Lung microvascular endothelial cell (primary cell): ENCODE data around the gene MCCC1. TPM values are rescaled to one million over a fixed set of nuclear protein-coding genes. Genes with fewer than 3 reads are reported as not detected.
"Not testable (repeated sequence)": the region's sequence is repeated elsewhere in the genome, so short reads cannot be mapped to it uniquely, and the experiment has no call there.

Source experiments
- DNase-seq, 2 donors: peaks; one replicate each; pipeline versions ENCODE4 v3.0.0 to v3.0.0-alpha.2; 2010; ENCODE audit warnings: low read depth in 2 of 2
- total RNA-seq: library from RNA; depleted of rRNA; stranded (reverse); fragments of >200 nt; gene quantifications from 2 replicates; pipeline ENCODE4 v1.2.1, GENCODE V29; 2014

MCCC1 gene
- total RNA-seq, 1 donor from 2014 or later = 19.0 TPM

DNA sequence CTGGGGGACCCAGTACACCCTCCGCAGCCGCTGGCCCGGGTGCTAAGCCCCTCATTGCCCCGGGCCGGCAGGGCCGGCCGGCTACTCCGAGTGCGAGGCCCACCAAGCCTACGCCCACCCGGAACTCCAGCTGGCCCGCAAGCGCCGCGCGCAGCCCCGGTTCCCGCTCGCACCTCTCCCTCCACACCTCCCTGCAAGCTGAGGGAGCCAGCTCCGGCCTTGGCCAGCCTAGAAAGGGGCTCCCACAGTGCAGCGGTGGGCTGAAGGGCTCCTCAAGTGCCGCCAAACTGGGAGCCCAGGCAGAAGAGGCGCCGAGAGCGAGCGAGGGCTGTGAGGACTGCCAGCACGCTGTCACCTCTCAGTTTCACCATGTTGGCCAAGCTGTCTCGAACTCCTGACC lies 4.7 kb upstream of the MCCC1 start:
- not testable (repeated sequence) for DNase-seq

DNA sequence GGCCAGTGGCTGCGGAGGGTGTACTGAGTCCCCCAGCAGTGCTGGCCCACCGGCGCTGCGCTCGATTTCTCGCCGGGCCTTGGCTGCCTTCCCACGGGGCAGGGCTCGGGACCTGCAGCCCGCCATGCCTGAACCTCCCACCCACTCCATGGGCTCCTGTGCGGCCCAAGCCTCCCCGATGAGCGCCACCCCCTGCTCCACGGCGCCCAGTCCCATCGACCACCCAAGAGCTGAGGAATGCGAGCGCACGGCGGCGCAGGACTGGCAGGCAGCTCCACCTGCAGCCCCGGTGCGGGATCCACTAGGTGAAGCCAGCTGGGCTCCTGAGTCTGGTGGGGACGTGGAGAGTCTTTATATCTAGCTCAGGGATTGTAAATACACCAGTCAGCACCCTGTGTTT lies 1.7 kb upstream of the MCCC1 start:
- DNase-seq = not testable (repeated sequence)

DNA sequence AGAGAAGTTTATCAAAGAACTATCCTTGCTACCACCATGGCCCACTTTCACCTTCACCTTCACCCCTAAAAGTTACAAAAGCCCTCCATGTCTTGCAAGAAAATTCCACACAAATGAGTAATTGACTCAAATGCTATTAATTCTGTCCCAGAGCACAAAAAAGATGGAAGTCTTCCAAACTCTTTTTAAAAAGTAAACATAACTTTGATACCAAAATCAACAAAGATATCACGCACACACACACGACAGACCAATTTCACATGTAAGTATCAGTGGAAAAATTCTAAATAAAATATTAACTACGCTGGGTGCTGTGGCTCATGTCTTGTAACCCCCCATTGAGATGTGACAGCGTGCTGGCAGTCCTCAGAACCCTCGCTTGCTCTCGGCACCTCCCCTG lies 1.1 kb upstream of the MCCC1 start:
- DNase-seq = no peak

DNA sequence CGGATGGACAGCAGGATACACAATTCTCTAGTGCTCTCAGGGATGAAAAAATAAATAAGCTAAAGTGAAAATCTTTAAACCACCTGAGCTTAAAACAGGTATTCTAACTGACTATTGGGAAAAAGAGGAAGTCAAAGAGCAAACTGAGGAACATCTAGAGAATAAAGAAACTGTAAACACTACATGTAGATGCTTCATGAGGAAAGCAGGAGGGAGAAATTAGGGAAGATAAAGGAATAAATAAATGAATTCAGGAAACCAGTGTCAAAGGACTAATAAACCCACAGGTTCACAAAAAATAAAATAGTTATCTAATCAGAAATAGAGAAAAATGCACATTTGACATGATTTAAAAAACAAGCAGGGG lies 525 bp upstream of the MCCC1 start:
- no peak for DNase-seq

DNA sequence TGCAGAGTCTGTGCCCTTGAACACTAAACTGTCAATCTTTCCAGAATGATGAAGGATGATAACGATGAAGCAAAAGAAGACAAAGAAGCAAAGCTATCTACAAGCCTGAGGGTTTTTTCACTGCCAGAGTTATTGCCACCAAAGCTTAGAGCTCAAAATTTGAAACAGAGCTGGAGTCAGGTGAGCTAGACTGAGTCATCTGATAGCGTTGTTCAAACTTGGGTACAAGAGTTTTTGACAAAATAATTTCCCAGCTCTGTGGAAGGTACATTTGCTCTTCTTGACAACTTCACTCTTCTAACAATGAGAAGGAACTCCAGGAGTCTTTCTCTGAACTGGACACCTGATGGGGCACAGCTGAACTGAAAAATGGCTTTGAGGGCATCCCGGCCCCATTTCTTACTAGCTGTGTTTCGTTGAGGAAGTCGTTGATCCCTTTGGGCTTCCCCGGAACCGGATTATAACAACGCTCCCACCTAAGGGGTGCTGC lies 715 bp downstream of the MCCC1 start:
- peak in 1 of 2 donors; percentile 13 for DNase-seq

DNA sequence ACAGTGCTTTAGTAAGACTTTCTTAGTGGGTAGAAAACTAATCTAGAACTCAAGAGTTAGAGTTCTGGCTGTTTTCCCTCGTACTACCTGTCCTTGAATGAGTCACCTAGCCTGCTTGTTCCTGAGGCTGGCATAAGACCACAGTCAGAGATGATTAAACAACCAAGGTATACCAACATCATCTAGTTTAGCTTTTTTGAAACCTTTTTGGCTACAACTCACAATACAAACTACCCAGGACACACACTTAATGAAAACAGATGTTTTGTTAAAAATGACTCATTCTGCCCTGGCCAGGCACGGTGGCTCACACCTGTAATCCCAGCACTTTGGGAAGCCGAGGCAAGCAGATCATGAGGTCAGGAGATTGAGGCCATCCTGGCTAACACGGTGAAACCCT lies 4.6 kb downstream of the MCCC1 start:
- no peak for DNase-seq

DNA sequence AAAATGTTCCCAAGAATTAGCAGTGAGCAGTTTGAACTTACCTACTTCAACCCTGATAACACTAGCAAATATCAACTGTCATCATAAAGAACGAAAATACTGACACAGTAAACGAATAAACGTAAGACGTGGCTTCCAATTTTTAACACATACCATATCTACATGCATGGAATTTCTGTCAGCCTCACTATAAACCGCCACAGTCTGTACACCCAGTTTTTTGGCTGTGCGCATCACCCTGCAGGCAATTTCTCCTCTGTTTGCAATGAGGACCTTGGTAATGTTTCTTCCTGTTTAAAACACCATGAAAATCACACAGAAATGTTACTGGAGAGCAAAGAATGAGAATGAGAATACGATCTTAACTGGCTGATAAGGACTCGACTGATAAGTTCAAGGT lies 7.0 kb downstream of the MCCC1 start:
- no peak for DNase-seq

DNA sequence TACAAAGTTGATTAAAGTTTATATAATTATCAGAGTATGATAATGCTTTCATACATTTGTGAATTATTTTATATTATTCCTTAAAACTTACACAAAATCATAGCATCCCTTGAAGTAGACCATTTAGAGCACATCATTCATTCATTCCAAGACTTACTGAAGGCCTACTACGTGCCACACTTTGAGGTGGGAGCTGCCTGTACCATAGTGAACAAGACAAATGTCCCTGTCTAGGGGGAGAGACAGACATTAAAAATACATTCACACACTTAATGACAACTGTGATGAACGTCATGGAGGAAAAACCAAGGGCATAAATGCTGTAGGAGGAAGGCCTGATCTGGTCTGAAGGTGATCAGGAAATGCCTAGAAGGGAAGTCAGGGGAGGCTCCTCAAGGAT lies 12.1 kb downstream of the MCCC1 start:
- DNase-seq = no peak

DNA sequence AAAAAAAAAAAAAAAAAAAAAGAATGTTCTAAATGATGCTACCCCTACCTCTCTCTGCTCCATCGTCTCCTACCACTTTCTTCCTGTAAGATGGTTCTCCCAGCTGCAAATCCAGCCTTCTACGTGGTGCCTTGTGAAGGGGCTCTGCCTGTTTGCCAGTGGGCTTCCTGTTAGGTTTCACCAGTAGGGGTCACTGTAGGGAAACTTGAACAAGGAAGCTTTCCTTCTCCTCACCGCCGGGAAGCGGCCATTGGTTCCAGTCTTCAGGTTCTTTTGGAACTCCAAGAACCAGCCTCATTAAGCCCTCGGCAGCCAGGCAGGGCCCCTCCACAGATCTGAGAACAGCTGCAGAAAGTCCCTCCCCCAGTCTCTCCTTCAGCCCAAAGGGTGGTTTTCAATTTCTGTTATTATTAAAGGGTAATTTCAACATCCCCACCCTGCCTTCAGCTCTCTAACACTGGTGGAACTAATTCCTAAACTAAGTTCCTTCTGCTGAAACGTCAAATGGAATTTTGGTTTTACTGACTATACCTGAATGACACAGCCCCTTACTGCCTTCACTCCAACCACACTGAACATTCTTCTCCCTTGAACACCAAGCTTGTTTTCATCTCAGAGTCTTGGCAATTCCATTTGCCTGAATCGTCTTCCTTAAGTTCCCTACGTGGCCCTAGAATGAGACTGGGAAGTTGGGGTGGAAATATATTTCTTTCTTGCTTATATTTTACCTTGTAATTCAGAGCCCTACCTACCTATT lies 13.5 kb downstream of the MCCC1 start:
- DNase-seq = peak; percentile 11 to 19

DNA sequence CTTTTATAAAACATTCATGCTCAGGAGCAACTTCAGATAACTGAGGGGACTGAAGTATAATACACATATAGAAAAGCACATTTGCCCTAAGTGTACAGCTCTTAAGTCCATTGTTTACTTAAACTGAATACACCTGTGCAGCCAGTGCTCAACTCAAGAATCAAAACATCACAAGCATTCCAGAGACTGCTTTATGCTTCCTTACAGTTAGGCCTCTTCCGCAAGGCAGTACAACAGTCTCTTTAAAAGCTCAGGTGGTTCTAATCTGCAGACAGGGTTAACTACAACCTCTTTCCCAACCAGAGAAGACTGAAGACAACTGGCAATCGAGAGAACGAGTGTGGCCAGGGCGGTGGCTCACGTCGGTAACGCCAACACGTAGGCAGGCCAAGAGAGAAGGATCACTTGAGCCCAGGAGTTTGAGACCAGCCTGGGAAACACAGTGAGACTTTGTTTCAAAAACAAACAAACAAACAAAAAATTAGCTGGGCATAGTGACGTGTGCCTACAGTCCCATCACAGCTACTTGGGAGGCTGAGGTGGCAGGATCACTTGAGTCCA lies 16.9 kb downstream of the MCCC1 start:
- DNase-seq = no peak

DNA sequence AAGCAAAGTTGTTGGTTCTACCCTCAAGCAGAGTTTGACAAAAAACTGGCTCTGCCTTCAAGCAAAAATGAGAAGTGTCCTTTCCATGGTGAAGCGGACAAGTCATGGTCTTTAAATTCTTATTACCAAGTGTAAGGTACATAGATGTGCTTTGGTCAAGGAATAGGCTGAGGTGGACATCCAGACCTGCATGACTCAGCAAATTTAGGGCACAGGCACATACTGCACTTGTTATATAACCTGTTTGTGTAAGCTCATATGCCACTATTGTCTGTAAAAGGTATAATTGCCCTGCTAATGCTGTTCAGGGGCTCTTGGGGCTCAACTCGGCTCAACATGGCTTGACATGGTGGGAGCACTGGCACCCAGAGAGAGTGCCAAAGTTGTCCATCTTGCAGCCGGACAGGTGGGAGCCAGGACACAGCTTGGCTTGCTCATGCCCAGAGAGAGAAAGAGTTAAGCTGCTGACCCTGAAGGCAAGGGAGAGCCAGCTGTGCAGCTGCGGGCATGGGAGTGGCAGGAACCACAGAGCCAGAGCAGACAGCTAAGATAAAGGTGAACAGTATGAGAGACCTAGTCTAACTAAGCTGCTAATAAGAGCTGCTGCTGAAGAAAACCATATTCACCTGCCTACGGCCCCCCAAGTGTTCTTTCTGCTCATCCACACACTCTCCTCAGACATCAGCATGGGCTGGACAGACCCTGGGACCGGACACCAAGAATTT lies 17.7 kb downstream of the MCCC1 start:
- no peak for DNase-seq

DNA sequence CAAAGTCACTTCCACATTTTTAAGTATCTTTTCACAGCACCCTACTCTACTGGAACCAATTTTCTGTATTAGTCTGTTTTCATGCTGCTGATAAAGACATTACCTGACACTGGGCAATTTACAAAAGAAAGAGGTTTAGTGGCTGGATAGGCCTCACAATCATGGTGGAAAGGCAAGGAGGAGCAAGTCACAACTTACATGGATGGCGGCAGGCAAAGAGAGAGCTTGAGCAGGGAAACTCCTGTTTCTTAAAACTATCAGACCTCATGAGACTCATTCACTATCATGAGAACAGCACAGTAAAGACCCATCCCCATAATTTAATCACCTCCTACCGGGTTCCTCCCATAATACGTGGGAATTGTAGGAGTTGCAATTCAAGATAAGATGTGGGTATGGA lies 18.7 kb downstream of the MCCC1 start:
- DNase-seq = no peak

DNA sequence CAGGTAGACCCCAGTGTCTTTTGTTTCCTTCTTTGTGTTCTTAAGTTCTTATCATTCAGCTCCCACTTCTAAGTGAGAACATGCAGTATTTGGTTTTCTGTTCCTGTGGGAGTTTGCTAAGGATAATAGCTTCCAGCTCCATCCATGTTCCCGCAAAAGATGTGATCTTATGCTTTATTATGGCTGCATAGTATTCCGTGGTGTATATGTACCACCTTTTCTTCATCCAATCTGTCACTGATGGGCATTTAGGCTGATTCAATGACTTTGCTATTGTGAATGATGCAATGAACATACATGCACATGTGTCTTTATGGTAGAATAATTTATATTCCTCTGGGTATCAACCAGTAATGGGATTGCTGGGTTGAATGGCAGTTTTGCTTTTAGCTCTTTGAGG lies 24.4 kb downstream of the MCCC1 start:
- DNase-seq = no peak

DNA sequence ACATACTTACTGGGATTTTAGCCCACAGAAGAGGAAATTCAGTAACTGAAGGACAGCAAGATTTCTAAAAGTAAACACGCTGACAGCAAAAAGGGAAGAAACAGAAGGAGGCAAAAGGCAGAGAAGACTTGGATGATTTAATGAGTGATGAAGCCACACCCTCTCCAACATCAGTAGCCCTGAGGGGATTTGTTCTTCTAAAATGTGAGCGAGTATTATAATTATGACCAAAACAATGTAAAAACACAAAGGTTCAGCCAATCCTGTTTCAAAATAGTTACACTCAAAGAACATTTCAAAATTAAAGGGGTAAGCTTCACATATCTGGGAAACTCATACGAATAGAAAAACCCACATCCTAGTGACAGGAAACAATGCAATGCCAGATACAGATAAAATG lies 25.0 kb downstream of the MCCC1 start:
- no peak for DNase-seq

DNA sequence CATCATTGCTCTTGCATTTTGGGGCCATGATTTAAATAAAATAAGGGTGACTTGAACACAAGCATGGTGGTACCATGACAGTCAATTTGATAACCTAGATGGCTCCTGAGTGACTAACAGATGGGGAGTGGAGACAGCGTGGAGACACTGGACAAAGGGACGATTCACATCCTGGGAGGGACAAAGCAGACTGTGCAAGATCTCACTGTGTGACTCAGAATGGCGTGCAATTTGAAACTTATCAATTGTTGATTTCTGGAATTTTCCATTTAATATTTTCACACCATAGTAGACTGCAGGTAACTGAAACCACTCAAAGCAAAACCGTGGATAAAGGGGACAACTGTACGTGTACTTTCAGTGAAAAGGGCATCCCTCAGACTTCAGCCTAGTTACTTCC lies 25.5 kb downstream of the MCCC1 start:
- DNase-seq = peak; percentile 3 to 44

DNA sequence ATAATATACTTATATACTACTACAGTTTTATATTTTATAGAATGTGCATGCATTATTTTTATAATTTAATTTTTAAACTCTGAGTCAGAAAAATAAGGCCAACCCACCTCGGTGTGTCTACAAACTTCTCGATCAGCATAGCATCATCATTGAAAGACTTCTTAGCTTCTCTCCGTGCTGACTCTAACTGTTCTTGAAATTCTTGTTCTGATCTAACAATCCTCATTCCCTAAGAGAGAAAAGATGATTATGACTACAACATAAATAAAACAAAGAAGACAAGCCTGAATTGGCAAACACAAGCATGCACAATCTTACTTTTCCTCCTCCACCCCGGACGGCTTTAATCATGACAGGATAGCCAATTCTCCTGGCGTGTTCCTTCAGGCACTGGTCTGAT lies 28.4 kb downstream of the MCCC1 start:
- DNase-seq = no peak

DNA sequence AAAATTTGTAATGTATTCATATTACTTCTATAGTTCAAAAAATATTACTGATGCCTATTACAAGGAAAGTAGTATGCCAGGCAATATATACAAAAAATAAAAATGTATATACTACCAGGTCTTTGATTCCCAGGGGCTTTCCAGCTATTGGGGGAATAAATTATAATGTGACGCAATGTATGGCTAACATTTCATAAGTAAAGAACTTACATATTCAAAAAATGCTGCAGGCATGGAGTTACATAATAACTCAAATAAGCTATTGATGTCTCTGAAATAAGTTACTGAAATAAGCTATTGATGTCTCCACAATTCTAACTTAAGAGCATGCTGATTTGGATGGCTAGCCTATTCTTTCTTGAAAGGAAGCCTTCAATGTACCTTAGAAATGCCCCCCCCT lies 30.2 kb downstream of the MCCC1 start:
- no peak for DNase-seq

DNA sequence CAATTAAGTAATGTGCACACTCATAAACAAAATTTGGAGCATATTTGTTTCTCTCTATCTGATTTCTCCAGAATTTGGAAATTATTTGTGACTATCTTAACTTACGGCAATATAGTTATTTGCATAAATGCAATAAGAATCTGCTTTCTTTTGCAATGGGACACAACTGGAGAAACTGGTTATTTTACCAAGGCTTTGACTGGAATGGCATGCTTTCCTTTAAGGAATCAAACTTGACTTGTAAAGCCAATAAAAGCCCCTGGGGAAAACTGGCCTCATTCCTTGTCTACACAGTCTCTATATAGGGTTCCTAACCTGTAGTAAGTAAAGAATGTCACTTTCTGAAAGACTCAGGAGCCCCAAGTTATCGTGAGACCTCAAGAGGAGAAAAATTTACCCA lies 32.4 kb downstream of the MCCC1 start:
- DNase-seq = not testable (repeated sequence)

DNA sequence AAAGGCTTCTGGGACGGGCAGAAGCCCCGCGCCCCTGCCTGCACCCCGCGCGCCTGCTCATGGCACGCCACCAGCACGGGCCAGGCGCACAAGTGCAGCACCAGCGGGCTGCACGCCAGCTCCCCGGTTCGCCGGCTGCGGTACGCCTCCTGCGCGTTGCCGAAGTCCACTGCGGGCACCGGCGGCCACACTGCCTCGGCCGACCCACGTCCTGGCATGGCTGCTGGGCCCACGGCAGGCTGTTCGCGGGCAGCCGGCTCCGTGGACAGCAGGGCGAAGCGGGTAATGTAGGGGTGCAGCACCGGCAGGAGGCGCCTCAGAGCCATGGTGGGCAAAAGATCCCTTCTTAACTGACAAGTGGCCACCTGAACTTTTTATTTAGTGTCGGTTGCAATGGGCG lies 34.8 kb downstream of the MCCC1 start:
- no peak for DNase-seq

DNA sequence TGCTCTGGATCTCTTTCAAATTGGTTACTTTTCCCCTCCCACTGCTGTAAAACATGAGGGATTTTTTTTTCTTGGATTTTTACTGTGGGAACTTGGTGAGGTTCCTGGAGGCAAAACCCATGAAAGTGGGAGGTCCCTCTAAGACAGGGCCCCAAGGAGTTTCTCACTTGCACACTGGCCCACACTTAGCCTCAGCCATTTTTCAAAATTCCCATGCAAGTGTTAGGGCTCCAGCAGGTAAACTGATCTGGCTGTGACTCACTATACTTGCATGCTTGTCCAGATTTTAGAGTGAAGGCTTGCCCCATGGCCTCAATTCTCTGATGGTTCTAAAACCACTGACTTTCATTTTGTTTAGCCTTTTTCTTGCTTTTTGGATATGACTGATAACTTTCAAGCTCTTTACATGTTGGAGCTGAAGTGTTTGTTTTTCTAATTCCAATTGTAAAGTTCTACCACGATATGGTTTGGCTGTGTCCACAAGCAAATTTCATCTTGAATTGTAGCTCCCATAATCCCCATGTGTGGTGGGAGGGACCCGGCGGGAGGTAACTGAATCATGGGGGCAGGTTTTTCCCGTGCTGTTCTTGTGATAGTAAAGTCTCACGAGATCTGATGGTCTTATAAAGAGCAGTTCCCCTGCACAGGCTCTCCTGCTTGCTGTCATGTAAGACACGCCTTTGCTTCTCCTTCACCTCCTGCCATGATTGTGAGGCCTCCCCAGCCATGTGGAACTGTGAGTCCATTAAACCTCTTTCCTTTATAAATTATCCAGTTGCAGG lies 37.7 kb downstream of the MCCC1 start:
- no peak for DNase-seq

DNA sequence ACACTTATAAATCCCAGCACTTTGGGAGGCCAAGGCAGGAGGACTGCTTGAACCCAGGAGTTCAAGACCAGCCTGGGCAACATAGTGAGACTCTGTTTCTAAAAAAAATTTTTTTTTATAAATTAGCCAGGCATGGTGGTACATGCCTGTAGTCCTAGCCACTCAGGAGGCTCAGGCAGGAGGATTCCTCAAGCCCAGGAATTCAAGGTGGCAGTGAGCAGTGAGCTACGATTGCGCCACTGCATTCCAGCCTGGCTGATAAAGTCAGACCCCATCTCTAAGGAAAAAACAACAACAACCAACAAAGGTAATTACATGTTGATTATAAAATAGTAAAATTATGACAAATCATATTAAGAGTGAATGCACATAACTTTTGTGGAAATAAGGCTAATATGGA lies 40.9 kb downstream of the MCCC1 start:
- no peak for DNase-seq

DNA sequence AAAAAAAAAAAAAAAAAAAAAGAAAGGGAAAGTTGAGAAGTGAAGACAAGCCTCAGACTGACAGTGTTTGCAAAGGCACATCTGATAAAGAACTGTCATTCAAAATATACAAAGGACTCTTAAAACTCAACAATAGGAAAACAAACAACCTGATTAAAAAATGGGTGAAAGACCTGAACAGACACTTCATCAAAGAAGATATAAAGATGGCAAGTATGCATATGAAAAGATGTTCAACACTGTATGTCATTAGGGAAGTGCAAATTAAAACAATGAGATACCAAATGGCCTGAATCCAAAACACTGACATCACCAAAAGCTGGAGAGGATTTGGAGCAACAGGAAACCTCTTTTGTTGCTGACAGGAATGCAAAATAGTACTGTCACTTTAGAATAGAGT lies 48.6 kb downstream of the MCCC1 start:
- peak; percentile 26 to 46 for DNase-seq
